HEK293 (cell line): Measurements from ENCODE around the gene NUP35.

Experiments used
- TCF7L2 ChIP-seq: IDR thresholded peaks from 2 replicates; pipeline ENCODE4 v1.6.1; 2011; ENCODE audit warnings: low read depth, mild to moderate bottlenecking, inconsistent platforms, low read length, moderate library complexity, borderline replicate concordance
- ZNF274 ChIP-seq, 2 experiments: fragments of 200-500 bp in 1 of 2; fragments of 450-650 bp in 1 of 2; sonication (Bioruptor generic) in 1 of 2; formaldehyde crosslinking in 1 of 2; IDR thresholded peaks; 2 replicates each; pipeline versions ENCODE4 v1.5.1 to v1.6.1; 2014 to 2016; ENCODE audit warnings: borderline replicate concordance in 1 of 2, inconsistent platforms in 1 of 2, low read length in 1 of 2, missing biosample characterization in 1 of 2, missing genetic modification characterization in 1 of 2
- ZNF335 ChIP-seq: fragments of 450-650 bp; formaldehyde crosslinking; conservative IDR thresholded peaks from 2 replicates; pipeline ENCODE4 v1.5.1; 2016; ENCODE audit warnings: missing biosample characterization, missing genetic modification characterization
- ZNF366 ChIP-seq: fragments of 450-650 bp; formaldehyde crosslinking; conservative IDR thresholded peaks from 2 replicates; pipeline ENCODE4 v1.5.1; 2016; ENCODE audit warnings: missing biosample characterization, missing genetic modification characterization
- ZNF707 ChIP-seq: fragments of 450-650 bp; formaldehyde crosslinking; IDR thresholded peaks from 2 replicates; pipeline ENCODE4 v1.5.1; 2016; ENCODE audit warnings: missing biosample characterization, missing genetic modification characterization
- TF ChIP-seq, protein P1 (sequence below): fragments of 450-650 bp; formaldehyde crosslinking; IDR thresholded peaks from 2 replicates; pipeline ENCODE4 v1.5.1; 2016; ENCODE audit warnings: missing biosample characterization, missing genetic modification characterization

DNA sequence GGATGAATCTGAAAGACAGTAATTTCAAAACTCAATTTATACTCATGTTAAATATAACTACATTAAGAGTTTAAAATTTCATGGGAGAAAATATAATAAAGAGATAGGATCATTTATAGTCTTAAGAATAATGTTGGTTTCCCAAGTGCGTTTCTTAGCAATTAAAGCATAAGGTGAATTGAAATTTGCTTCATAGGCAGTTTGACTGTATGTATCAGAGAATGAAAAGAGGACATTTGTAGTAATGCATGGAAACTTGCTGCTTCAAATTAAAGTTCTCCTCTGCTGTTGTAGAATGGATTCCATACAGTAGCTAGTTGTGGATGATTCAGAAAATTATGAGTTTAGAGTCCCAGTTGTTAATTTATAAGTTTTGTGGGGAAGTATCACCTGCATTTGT, 68.1 kb downstream of the NUP35 start:
- TF ChIP-seq, protein P1, sequence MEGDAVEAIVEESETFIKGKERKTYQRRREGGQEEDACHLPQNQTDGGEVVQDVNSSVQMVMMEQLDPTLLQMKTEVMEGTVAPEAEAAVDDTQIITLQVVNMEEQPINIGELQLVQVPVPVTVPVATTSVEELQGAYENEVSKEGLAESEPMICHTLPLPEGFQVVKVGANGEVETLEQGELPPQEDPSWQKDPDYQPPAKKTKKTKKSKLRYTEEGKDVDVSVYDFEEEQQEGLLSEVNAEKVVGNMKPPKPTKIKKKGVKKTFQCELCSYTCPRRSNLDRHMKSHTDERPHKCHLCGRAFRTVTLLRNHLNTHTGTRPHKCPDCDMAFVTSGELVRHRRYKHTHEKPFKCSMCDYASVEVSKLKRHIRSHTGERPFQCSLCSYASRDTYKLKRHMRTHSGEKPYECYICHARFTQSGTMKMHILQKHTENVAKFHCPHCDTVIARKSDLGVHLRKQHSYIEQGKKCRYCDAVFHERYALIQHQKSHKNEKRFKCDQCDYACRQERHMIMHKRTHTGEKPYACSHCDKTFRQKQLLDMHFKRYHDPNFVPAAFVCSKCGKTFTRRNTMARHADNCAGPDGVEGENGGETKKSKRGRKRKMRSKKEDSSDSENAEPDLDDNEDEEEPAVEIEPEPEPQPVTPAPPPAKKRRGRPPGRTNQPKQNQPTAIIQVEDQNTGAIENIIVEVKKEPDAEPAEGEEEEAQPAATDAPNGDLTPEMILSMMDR (tag by site-specific recombination), result no peak
- TF ChIP-seq ZNF366 (tag by site-specific recombination) (no peak), ZNF274 (IDR thresholded peaks at IDR 0.05; ENCODE audit: low read length) (no peak), ZNF274 (tag by site-specific recombination; IDR thresholded peaks at IDR 0.05; ENCODE audit: borderline replicate concordance) (no peak), TCF7L2 (no peak), ZNF335 (tag by site-specific recombination) (no peak), ZNF707 (tag by site-specific recombination) (no peak)
